ENCODE data around the gene ARFGEF3. TPM values are rescaled to one million over a fixed set of nuclear protein-coding genes. Genes with fewer than 3 reads are reported as not detected.

ARFGEF3 gene
- total RNA-seq, 1 donor from 2014 or later = 2.0 TPM

DNA sequence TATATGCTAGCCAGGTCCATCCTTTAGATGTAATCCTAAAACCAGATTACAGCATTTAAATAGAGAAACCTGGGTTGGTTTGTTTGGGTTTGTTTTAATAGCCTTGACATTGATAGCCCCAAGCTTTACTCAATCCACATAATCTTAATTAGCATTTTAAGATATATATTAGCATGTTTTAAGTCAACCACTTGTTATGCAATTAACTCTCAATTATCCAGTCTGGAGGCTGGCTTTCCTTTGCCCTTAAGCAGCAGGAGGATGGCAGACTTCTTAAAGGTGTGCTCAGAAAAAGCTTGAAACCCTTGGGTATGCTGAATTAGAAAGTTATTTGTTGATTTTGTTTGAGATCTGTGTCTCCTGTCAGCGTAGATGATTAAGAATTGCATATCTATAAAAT lies 169.7 kb downstream of the ARFGEF3 start:
- H3K27me3 ChIP-seq (ENCODE audit: low read depth) = no peaks in the 10 kb centered on the region
- no peak for DNase-seq
- intact Hi-C loops (cut with micrococcal nuclease) = no loop called here
- H3K36me3 ChIP-seq = no peaks in the 10 kb centered on the region
- TF ChIP-seq, protein P1, sequence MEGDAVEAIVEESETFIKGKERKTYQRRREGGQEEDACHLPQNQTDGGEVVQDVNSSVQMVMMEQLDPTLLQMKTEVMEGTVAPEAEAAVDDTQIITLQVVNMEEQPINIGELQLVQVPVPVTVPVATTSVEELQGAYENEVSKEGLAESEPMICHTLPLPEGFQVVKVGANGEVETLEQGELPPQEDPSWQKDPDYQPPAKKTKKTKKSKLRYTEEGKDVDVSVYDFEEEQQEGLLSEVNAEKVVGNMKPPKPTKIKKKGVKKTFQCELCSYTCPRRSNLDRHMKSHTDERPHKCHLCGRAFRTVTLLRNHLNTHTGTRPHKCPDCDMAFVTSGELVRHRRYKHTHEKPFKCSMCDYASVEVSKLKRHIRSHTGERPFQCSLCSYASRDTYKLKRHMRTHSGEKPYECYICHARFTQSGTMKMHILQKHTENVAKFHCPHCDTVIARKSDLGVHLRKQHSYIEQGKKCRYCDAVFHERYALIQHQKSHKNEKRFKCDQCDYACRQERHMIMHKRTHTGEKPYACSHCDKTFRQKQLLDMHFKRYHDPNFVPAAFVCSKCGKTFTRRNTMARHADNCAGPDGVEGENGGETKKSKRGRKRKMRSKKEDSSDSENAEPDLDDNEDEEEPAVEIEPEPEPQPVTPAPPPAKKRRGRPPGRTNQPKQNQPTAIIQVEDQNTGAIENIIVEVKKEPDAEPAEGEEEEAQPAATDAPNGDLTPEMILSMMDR (IDR thresholded peaks at IDR 0.05; ENCODE audit: borderline replicate concordance) = no peak
- H3K27ac ChIP-seq (replicated peaks) = no peak overlapping the region
- H3K4me1 ChIP-seq = peaks cover 4% of the 10 kb centered on the region
- H3K4me3 ChIP-seq = no peak overlapping the region
- H3K9me3 ChIP-seq (replicated peaks) = no peaks in the 10 kb centered on the region

DNA sequence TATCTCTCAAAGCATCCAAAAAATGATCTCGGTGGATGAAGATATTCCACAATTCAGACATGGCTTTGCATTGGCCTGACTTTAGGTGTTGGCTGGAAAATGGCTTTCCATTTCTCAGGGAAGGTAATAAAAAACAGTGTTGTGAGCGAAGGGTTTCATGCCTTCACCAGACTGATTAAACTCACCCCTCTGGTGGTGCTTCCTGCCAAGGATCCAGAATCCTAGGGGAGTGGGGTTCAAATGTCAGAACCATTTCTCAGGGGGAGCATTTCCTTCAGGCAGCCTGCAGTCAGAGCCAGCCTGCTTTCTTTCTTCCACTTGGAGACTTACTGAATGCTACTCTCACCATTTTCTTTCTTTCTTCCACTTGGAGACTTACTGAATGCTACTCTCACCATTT lies 170.2 kb downstream of the ARFGEF3 start:
- intact Hi-C loops (cut with micrococcal nuclease) = no loop called here
- TF ChIP-seq, protein P1 (IDR thresholded peaks at IDR 0.05; ENCODE audit: borderline replicate concordance) = no peak
- no peak for DNase-seq

GRCh38 chr6:138334000-138334399 lies 172.3 kb downstream of the ARFGEF3 start:
- H3K4me1 ChIP-seq = peaks cover 4% of the 10 kb centered on the region
- H3K4me3 ChIP-seq = no peak overlapping the region
- H3K27me3 ChIP-seq (ENCODE audit: low read depth) = no peaks in the 10 kb centered on the region
- TF ChIP-seq, protein P1 (IDR thresholded peaks at IDR 0.05; ENCODE audit: borderline replicate concordance) = no peak
- H3K27ac ChIP-seq (replicated peaks) = no peak overlapping the region
- DNase-seq = peak; percentile 21
- no peaks in the 10 kb centered on the region for H3K36me3 ChIP-seq
- intact Hi-C loops (cut with micrococcal nuclease) = no loop called here
- H3K9me3 ChIP-seq (replicated peaks) = no peaks in the 10 kb centered on the region

More for the DNA sequence above, 170.2 kb downstream of the ARFGEF3 start:
- Histone ChIP-seq H3K4me1 (peaks cover 4% of the 10 kb centered on the region), H3K27ac (replicated peaks) (no peak overlapping the region), H3K36me3 (no peaks in the 10 kb centered on the region), H3K27me3 (ENCODE audit: low read depth) (no peaks in the 10 kb centered on the region), H3K4me3 (no peak overlapping the region), H3K9me3 (replicated peaks) (no peaks in the 10 kb centered on the region)

GRCh38 chr6:138334963-138335362 lies 173.2 kb downstream of the ARFGEF3 start:
- TF ChIP-seq, protein P1 (IDR thresholded peaks at IDR 0.05; ENCODE audit: borderline replicate concordance) = no peak
- Histone ChIP-seq H3K4me1 (peaks cover 4% of the 10 kb centered on the region), H3K27me3 (ENCODE audit: low read depth) (no peaks in the 10 kb centered on the region), H3K4me3 (no peak overlapping the region), H3K9me3 (replicated peaks) (no peaks in the 10 kb centered on the region), H3K36me3 (no peaks in the 10 kb centered on the region), H3K27ac (replicated peaks) (no peak overlapping the region)
- intact Hi-C loops (cut with micrococcal nuclease) = no loop called here
- DNase-seq = no peak

- TF ChIP-seq, protein P1 (IDR thresholded peaks at IDR 0.05; ENCODE audit: borderline replicate concordance) = no peak
- H3K27me3 ChIP-seq (ENCODE audit: low read depth) = no peaks in the 10 kb centered on the region
- no peaks in the 10 kb centered on the region for H3K9me3 ChIP-seq (replicated peaks)
- H3K36me3 ChIP-seq = no peaks in the 10 kb centered on the region
- no peak for DNase-seq
- intact Hi-C loops (cut with micrococcal nuclease) = no loop called here
- no peak overlapping the region for H3K27ac ChIP-seq (replicated peaks)
- H3K4me3 ChIP-seq = no peak overlapping the region
- peaks cover 4% of the 10 kb centered on the region for H3K4me1 ChIP-seq
Observed at GRCh38 chr6:138336221-138336620, 174.5 kb downstream of the ARFGEF3 start.

DNA sequence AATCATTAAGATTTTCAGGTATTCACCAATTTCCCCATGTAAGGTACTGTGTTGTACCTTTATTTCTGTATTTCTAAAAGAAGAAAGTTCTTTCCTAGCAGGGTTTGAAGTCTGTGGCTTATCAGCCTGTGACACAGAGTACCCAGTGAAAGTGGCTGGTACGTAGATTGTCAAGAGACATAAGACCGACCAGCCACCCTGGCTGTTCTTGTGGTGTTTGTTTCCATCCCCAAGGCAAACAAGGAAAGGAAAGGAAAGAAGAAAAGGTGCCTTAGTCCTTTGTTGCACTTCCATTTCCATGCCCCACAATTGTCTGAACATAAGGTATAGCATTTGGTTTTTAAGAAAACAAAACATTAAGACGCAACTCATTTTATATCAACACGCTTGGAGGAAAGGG lies 175.3 kb downstream of the ARFGEF3 start:
- intact Hi-C loops (cut with micrococcal nuclease) = no loop called here
- Histone ChIP-seq H3K36me3 (no peaks in the 10 kb centered on the region), H3K9me3 (replicated peaks) (no peaks in the 10 kb centered on the region), H3K4me1 (peaks cover 4% of the 10 kb centered on the region), H3K27ac (replicated peaks) (no peak overlapping the region), H3K4me3 (no peak overlapping the region), H3K27me3 (ENCODE audit: low read depth) (no peaks in the 10 kb centered on the region)
- DNase-seq = no peak
- TF ChIP-seq, protein P1 (IDR thresholded peaks at IDR 0.05; ENCODE audit: borderline replicate concordance) = no peak

Measured in left ventricle myocardium inferior (tissue), 1 donor.